ENCODE measurements around the gene GALNT13. TPM values are rescaled to one million over a fixed set of nuclear protein-coding genes. Genes with fewer than 3 reads are reported as not detected.

The GALNT13 gene
- total and polyA plus RNA-seq, 2 donors (not counting 1 experiment from before 2014, with no cell fraction given), result not detected

DNA sequence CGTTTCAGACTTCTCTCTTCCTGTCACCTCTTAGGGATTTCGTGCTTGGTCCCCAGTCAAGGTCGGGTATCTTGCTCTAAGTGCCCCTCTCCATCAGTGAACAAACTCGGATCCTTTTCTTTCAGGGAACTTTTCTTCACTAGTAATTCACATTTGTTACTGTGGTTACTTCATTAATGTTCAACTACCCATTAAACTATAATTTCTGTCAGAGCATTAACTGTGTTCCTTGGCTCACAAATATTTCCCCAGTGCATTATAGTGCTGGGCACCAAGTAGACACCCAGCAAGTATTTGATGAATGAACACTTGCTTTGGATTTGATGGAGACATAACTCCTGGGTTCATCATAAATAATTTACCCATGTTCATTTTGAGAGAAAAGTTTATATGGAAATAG, 617.1 kb downstream of the GALNT13 start:
- CTCF ChIA-PET, result no interaction called here
- Histone ChIP-seq H3K9me3 (ENCODE audit: control extremely low read depth in 1 of 3, control insufficient read depth in 2 of 3, insufficient read depth in 1 of 3, low read length in 2 of 3) (no peaks in the 10 kb centered on the region), H3K4me1 (ENCODE audit: control insufficient read depth in 2 of 2, insufficient read depth in 2 of 2, low read length in 2 of 2) (no peaks in the 10 kb centered on the region), H3K27ac (ENCODE audit: low read length in 2 of 2) (no peak overlapping the region), H3K27me3 (replicated peaks in 1 of 4; ENCODE audit: control extremely low read depth in 1 of 4, control insufficient read depth in 3 of 4, insufficient read depth in 4 of 4, low read length in 3 of 4) (no peaks in the 10 kb centered on the region), H3K79me2 (ENCODE audit: control insufficient read depth, insufficient read depth, low read length) (no peaks in the 10 kb centered on the region), H3K4me3 (ENCODE audit: control extremely low read depth in 1 of 5, extremely low read depth in 1 of 5, insufficient read depth in 1 of 5, low read depth in 2 of 5, low read length in 4 of 5) (no peak overlapping the region), H3K36me3 (replicated peaks in 1 of 2; ENCODE audit: control extremely low read depth in 1 of 2, control insufficient read depth in 1 of 2, extremely low read depth in 1 of 2, insufficient read depth in 2 of 2, low read length in 1 of 2) (no peaks in the 10 kb centered on the region), H3K9ac (ENCODE audit: low read length) (no peak overlapping the region), H2AFZ (ENCODE audit: insufficient read depth, low read depth, low read length, poor library complexity, severe bottlenecking) (no peak overlapping the region), H3K4me2 (replicated peaks; ENCODE audit: low read depth, low read length, poor library complexity, severe bottlenecking) (no peak overlapping the region), H4K20me1 (ENCODE audit: control insufficient read depth, insufficient read depth, low read length, poor library complexity, severe bottlenecking) (no peaks in the 10 kb centered on the region)
- Mint-ChIP-seq H3K4me1 (no peaks in the 10 kb centered on the region), H3K27ac (no peak overlapping the region), H3K9me3 (ENCODE audit: insufficient read depth) (no peaks in the 10 kb centered on the region), H3K4me3 (no peak overlapping the region), H3K27me3 (no peaks in the 10 kb centered on the region)
- intact Hi-C loops (cut with micrococcal nuclease), result no loop called here
- DNase-seq, result no peak
- POLR2A ChIA-PET, result no interaction called here
- ATAC-seq (ENCODE audit: low read depth), result no peak
- 96% methylated on average over 3 of the region's 4 CpGs for WGBS (ENCODE audit: insufficient coverage)
- no peak for TF ChIP-seq EZH2 (IDR thresholded peaks at IDR 0.05; ENCODE audit: borderline replicate concordance, insufficient read depth, low read depth, low read length, poor library complexity, severe bottlenecking)
- TF ChIP-seq, protein P1, sequence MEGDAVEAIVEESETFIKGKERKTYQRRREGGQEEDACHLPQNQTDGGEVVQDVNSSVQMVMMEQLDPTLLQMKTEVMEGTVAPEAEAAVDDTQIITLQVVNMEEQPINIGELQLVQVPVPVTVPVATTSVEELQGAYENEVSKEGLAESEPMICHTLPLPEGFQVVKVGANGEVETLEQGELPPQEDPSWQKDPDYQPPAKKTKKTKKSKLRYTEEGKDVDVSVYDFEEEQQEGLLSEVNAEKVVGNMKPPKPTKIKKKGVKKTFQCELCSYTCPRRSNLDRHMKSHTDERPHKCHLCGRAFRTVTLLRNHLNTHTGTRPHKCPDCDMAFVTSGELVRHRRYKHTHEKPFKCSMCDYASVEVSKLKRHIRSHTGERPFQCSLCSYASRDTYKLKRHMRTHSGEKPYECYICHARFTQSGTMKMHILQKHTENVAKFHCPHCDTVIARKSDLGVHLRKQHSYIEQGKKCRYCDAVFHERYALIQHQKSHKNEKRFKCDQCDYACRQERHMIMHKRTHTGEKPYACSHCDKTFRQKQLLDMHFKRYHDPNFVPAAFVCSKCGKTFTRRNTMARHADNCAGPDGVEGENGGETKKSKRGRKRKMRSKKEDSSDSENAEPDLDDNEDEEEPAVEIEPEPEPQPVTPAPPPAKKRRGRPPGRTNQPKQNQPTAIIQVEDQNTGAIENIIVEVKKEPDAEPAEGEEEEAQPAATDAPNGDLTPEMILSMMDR (IDR thresholded peaks at IDR 0.05), result no peak

DNA sequence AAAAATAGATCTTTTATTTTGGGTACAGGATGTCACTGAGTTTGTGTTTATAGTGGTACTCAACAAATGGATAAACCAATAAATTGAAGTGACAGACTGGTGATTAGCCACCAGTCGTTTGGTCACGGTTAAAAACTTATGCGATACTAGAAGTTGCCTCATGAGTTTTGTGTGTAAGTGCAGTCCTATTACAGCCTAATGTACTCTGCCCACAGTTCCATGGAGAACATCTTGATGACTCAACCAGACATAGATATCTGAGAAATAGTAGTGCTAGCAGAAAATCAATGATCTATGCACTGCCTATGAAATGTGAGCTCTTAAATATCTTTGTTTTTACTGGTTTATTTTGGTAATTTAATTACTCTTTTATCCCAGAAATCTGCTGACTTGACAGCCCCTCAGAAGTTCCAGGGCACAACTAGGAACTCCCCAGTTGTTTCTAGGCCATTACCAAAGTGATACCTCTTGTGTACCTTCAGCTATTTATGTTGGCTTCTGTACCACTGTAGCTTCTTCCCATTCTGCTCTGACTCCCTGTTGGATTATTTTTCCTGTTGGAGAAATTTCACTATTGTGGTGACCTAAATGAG, 617.6 kb downstream of the GALNT13 start:
- H3K4me2 ChIP-seq (replicated peaks; ENCODE audit: low read depth, low read length, poor library complexity, severe bottlenecking), result no peak overlapping the region
- H4K20me1 ChIP-seq (ENCODE audit: control insufficient read depth, insufficient read depth, low read length, poor library complexity, severe bottlenecking), result no peaks in the 10 kb centered on the region
- no peaks in the 10 kb centered on the region for H3K79me2 ChIP-seq (ENCODE audit: control insufficient read depth, insufficient read depth, low read length)
- ChIA-PET POLR2A (no interaction called here), CTCF (no interaction called here)
- TF ChIP-seq, protein P1 (IDR thresholded peaks at IDR 0.05), result no peak
- H3K4me1 Mint-ChIP-seq, result no peaks in the 10 kb centered on the region
- 100% methylated on average over 3 of the region's 3 CpGs for WGBS (ENCODE audit: insufficient coverage)
- no peak overlapping the region for H3K27ac Mint-ChIP-seq
- H3K36me3 ChIP-seq (replicated peaks in 1 of 2; ENCODE audit: control extremely low read depth in 1 of 2, control insufficient read depth in 1 of 2, extremely low read depth in 1 of 2, insufficient read depth in 2 of 2, low read length in 1 of 2), result no peaks in the 10 kb centered on the region
- H3K4me3 Mint-ChIP-seq, result no peak overlapping the region
- no peak for ATAC-seq (ENCODE audit: low read depth)
- no peak overlapping the region for H2AFZ ChIP-seq (ENCODE audit: insufficient read depth, low read depth, low read length, poor library complexity, severe bottlenecking)
- no peak overlapping the region for H3K27ac ChIP-seq (ENCODE audit: low read length in 2 of 2)
- no peak for DNase-seq
- intact Hi-C loops (cut with micrococcal nuclease), result no loop called here
- H3K27me3 ChIP-seq (replicated peaks in 1 of 4; ENCODE audit: control extremely low read depth in 1 of 4, control insufficient read depth in 3 of 4, insufficient read depth in 4 of 4, low read length in 3 of 4), result no peaks in the 10 kb centered on the region
- H3K9ac ChIP-seq (ENCODE audit: low read length), result no peak overlapping the region
- H3K9me3 Mint-ChIP-seq (ENCODE audit: insufficient read depth), result no peaks in the 10 kb centered on the region
- no peaks in the 10 kb centered on the region for H3K27me3 Mint-ChIP-seq
- H3K4me1 ChIP-seq (ENCODE audit: control insufficient read depth in 2 of 2, insufficient read depth in 2 of 2, low read length in 2 of 2), result no peaks in the 10 kb centered on the region
- no peaks in the 10 kb centered on the region for H3K9me3 ChIP-seq (ENCODE audit: control extremely low read depth in 1 of 3, control insufficient read depth in 2 of 3, insufficient read depth in 1 of 3, low read length in 2 of 3)
- no peak overlapping the region for H3K4me3 ChIP-seq (ENCODE audit: control extremely low read depth in 1 of 5, extremely low read depth in 1 of 5, insufficient read depth in 1 of 5, low read depth in 2 of 5, low read length in 4 of 5)
